OCI-LY1 (cell line): Measurements from ENCODE around the gene KBTBD2.
"Not testable (repeated sequence)": the region's sequence is repeated elsewhere in the genome, so short reads cannot be mapped to it uniquely, and the experiment has no call there.

ENCODE experiments used
- H2AFZ ChIP-seq: fragments of 200-600 bp; sonication (generic), shearing (Covaris generic); 2 replicates; pipeline ENCODE4 v1.6.0; 2014; ENCODE audit warnings: antibody characterized with exemption, mild to moderate bottlenecking, low read length
- H3F3A ChIP-seq: fragments of 200-600 bp; sonication (generic), shearing (Covaris generic); 2 replicates; pipeline ENCODE4 v1.6.0; 2014; ENCODE audit warnings: mild to moderate bottlenecking, antibody characterized with exemption, low read length, moderate library complexity; ENCODE audit not compliant: insufficient read depth
- H3K27ac ChIP-seq: fragments of 200-600 bp; sonication (generic); 2 replicates; pipeline ENCODE4 v1.5.1; 2014; ENCODE audit warnings: low read length, mixed run types, mild to moderate bottlenecking, low read depth; ENCODE audit not compliant: poor library complexity, severe bottlenecking
- H3K27me3 ChIP-seq: fragments of 200-600 bp; sonication (generic); 2 replicates; pipeline ENCODE4 v1.6.0; 2014; ENCODE audit warnings: antibody characterized with exemption, mild to moderate bottlenecking, low read length, moderate library complexity; ENCODE audit not compliant: insufficient read depth
- H3K36me3 ChIP-seq: fragments of 200-600 bp; sonication (generic); 2 replicates; pipeline ENCODE4 v1.6.1; 2014; ENCODE audit warnings: mild to moderate bottlenecking, antibody characterized with exemption, low read length, moderate library complexity, mixed read lengths; ENCODE audit not compliant: insufficient read depth
- H3K4me1 ChIP-seq: fragments of 200-600 bp; sonication (generic); 2 replicates; pipeline ENCODE4 v1.5.1; 2014; ENCODE audit warnings: mild to moderate bottlenecking, low read length, moderate library complexity; ENCODE audit not compliant: insufficient read depth, severe bottlenecking
- H3K4me2 ChIP-seq: fragments of 200-600 bp; sonication (generic), shearing (Covaris generic); 2 replicates; pipeline ENCODE4 v1.6.1; 2014; ENCODE audit warnings: low read length
- H3K4me3 ChIP-seq: fragments of 200-600 bp; sonication (generic); 2 replicates; pipeline ENCODE4 v1.5.1; 2014; ENCODE audit warnings: low read length, low read depth, mild to moderate bottlenecking, mixed read lengths; ENCODE audit not compliant: poor library complexity, severe bottlenecking
- H3K79me2 ChIP-seq: fragments of 200-600 bp; shearing (Covaris generic); 2 replicates; pipeline ENCODE4 v1.6.1; 2016; ENCODE audit warnings: mixed run types, low read length, mixed read lengths; ENCODE audit not compliant: insufficient read depth
- H3K9ac ChIP-seq: fragments of 200-600 bp; sonication (generic), shearing (Covaris generic); 2 replicates; pipeline ENCODE4 v1.6.1; 2014; ENCODE audit warnings: mild to moderate bottlenecking, low read length, mixed read lengths
- H3K9me2 ChIP-seq: fragments of 200-600 bp; sonication (generic), shearing (Covaris generic); 2 replicates; pipeline ENCODE4 v1.6.1; 2014; ENCODE audit warnings: low read depth, mild to moderate bottlenecking, low read length, mixed read lengths
- H3K9me3 ChIP-seq: fragments of 200-600 bp; shearing (Covaris generic); 2 replicates; pipeline ENCODE4 v1.6.1; 2014; ENCODE audit warnings: low read length, mixed read lengths
- H4K20me1 ChIP-seq: fragments of 200-600 bp; sonication (generic), shearing (Covaris generic); 2 replicates; pipeline ENCODE4 v1.6.0; 2016; ENCODE audit warnings: mild to moderate bottlenecking, low read length; ENCODE audit not compliant: insufficient read depth
- EZH2 ChIP-seq: fragments of 200-600 bp; sonication (generic), shearing (Covaris generic); IDR thresholded peaks from 2 replicates; pipeline ENCODE4 v1.8.0; 2017; ENCODE audit warnings: borderline replicate concordance, mixed run types, mild to moderate bottlenecking, antibody characterized with exemption, low read length, moderate library complexity, mixed read lengths
- TF ChIP-seq, protein P1 (sequence below): fragments of 200-600 bp; sonication (generic), shearing (Covaris generic); IDR thresholded peaks from 2 replicates; pipeline ENCODE4 v1.5.1; 2017; ENCODE audit warnings: mild to moderate bottlenecking, antibody characterized with exemption, low read length, moderate library complexity, mixed read lengths

The KBTBD2 gene

DNA sequence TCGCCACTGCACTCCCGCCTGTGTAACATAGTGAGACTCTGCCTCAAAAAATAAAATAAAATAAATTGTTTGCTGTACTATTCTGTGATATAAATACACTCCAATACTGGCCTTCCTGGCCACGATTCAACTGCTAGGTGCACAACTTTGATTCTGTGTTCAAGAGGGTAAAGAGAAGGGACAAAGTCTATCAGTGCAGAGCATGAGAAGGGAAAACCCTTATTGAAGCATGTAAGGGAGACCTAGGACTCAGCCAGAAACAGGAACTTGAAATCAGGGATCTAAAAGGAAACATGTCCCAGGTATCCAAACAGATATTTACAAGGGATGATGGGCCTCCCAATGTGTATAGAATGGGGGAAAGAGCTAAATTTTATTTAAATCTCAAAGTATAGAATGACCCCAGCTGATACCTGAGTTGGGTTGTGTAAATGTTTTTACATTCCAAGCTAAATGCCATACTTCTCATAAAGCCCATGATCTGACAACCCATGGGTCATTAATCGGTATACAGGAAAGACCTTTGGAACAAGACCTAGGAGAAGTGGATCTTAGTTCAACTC is 9.0 kb upstream of the KBTBD2 start:
- Histone ChIP-seq H2AFZ (no peak overlapping the region), H3K9me2 (no peaks in the 10 kb centered on the region), H3K27me3 (no peaks in the 10 kb centered on the region; the same call in 1 of the 2 replicates), H3K9me3 (no peaks in the 10 kb centered on the region), H3K4me3 (no peak overlapping the region), H3F3A (no peaks in the 10 kb centered on the region), H3K79me2 (no peaks in the 10 kb centered on the region), H3K4me2 (no peak overlapping the region), H3K27ac (no peak overlapping the region), H3K36me3 (no peaks in the 10 kb centered on the region), H3K9ac (no peak overlapping the region), H4K20me1 (no peaks in the 10 kb centered on the region), H3K4me1 (no peaks in the 10 kb centered on the region)
- TF ChIP-seq, protein P1, sequence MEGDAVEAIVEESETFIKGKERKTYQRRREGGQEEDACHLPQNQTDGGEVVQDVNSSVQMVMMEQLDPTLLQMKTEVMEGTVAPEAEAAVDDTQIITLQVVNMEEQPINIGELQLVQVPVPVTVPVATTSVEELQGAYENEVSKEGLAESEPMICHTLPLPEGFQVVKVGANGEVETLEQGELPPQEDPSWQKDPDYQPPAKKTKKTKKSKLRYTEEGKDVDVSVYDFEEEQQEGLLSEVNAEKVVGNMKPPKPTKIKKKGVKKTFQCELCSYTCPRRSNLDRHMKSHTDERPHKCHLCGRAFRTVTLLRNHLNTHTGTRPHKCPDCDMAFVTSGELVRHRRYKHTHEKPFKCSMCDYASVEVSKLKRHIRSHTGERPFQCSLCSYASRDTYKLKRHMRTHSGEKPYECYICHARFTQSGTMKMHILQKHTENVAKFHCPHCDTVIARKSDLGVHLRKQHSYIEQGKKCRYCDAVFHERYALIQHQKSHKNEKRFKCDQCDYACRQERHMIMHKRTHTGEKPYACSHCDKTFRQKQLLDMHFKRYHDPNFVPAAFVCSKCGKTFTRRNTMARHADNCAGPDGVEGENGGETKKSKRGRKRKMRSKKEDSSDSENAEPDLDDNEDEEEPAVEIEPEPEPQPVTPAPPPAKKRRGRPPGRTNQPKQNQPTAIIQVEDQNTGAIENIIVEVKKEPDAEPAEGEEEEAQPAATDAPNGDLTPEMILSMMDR = no peak
- TF ChIP-seq EZH2 = no peak

DNA sequence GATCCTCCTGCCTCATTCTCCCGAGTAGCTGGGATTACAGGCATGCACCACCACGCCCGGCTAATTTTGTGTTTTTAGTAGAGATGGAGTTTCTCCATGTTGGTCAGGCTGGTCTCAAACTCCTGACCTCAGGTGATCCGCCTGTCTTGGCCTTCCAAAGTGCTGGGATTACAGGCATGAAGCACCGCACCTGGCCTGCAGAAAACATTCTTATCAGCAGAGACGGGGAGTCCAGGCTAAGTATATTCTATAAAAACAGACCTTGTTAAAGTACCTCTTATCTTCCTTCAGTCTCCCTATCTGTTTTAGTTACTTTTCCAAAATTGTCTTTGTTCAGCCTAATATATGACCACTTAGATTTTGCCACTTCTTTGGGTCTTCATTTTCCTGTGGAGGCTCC is 5.8 kb upstream of the KBTBD2 start:
- not testable (repeated sequence) for H3K79me2 ChIP-seq, H3F3A ChIP-seq, H3K9me3 ChIP-seq, H3K4me2 ChIP-seq, H3K27ac ChIP-seq, H3K36me3 ChIP-seq, H4K20me1 ChIP-seq, H2AFZ ChIP-seq, H3K4me1 ChIP-seq, H3K9me2 ChIP-seq, H3K4me3 ChIP-seq, H3K9ac ChIP-seq, H3K27me3 ChIP-seq

DNA sequence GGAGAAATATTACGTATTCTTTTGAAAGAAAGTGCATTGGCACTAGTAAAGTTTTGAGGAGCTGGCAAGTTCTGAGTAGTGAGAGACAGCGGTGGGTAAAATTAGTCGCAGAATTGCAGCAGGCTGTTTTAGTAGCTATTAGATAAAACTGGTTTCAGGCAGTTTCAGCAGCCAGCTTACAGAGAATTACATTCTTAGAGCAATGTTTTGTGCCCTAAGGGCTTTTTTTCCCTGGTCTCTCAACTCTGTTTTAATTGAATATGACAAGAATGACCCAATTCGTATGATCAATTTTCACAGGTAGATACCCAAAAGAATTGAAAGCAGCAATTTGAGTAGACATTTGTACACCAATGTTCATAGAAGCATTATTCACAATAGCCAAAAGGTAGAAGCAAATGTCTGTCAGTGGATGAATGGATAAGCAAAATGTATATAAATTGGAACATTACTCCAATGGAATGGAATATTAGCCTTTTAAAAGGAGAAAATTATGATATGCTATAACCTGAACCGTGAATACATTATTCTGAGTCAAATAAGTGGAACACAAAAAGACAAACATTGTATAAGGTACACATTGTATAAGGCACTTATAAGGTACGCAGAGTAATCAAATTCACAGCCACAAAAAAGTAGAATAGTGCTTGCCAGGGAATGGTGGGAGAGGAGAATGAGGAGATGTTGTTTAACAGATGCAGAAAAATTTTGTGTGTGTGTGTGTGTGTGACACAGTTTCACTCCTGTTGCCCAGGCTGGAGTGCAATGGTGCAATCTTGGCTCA is 5.2 kb upstream of the KBTBD2 start:
- Histone ChIP-seq H3K4me2 (no peak overlapping the region), H3K9me2 (no peaks in the 10 kb centered on the region), H3K4me1 (peaks cover 12% of the 10 kb centered on the region), H3K9me3 (no peaks in the 10 kb centered on the region), H3K9ac (no peak overlapping the region), H3K79me2 (no peaks in the 10 kb centered on the region), H2AFZ (no peak overlapping the region), H3K4me3 (no peak overlapping the region), H3K36me3 (no peaks in the 10 kb centered on the region), H4K20me1 (no peaks in the 10 kb centered on the region), H3F3A (no peaks in the 10 kb centered on the region), H3K27me3 (no peaks in the 10 kb centered on the region; the same call in 1 of the 2 replicates), H3K27ac (no peak overlapping the region)
- no peak for TF ChIP-seq EZH2
- TF ChIP-seq, protein P1 = no peak
